ENCODE data around the gene PIGS.
"Not testable (repeated sequence)": the region's sequence is repeated elsewhere in the genome, so short reads cannot be mapped to it uniquely, and the experiment has no call there.

The PIGS gene

DNA sequence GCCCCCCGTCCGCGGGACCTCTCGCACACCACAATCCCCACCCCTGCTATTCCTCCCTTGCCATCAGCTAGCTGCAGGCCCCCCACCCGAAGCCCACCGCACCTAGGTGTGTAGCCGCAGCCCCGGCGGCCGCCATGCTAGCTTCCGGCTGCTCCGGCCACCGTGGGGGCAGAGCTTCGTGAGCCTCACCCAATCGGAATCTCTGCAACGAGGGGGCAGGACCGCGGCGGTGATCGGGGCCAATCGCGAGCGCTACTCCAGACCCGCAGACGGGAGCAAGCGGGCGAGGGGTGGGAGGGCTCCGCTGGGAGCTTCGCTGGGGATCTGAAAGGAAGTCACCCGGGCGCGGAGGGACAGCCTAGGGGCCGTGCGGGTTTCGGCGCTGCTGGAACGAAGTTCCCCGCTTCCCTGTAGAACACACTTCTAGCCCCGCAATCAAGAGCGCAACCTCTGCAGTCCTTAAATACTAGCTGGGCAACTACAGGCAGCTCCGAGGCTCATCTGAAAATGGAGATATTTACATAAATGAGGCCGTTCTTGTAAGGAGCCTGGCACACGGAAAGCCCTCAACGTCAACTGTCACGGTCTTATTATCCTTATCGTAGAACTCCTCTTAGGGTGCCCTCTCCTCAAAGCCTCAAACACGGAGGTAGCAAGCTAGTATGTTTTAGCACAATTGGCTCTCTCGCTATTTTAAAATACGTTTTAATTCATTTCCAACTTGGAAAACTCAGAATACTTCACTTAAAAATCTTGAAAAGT, at the start of gene PIGS:
Gene PIGS, minus strand, starts transcription at position 164 of the 762 bp plus-strand sequence. Its CDS starts 28 bp downstream, at position 136.
- DNase-seq, result peak; percentile 44 to 98 (median 93)

DNA sequence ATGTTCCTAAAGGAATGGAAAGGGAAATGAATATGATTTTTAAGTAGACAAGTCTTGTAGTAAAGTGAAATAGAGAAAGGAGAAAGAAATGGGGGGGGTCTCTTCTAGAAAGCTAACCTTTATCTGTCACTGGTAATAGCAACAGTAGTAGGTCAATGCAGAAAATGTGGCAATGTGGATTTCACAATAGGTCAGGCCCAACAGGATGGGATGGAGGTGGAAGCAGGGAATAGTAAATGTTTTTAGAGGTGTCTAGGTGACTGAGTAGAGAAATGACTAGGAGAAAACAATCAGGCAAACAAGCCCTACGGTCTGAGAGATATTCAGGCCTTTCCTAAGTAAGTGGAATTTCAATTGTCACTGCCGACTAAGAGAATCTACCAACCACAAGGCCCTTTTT, 48.7 kb upstream of the PIGS start:
- no peak for DNase-seq

DNA sequence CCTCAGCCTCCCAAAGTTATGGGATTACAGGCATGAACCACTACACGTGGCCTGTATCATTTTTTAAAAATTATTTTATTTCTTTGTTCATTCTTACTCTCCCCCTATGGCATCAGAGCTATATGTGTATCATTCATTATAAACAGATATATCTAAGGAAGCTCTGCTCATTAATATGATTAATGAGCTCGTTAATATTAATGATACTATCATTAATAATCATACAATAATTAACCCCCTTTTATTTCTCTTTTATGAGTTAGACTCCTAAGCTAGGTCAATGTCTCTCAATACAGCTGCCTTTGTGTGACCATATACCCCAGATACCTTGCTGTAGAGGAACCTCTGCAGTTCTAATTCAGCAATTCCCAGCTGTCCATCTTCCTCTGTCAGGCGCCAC, 47.1 kb upstream of the PIGS start:
- no peak for DNase-seq

DNA sequence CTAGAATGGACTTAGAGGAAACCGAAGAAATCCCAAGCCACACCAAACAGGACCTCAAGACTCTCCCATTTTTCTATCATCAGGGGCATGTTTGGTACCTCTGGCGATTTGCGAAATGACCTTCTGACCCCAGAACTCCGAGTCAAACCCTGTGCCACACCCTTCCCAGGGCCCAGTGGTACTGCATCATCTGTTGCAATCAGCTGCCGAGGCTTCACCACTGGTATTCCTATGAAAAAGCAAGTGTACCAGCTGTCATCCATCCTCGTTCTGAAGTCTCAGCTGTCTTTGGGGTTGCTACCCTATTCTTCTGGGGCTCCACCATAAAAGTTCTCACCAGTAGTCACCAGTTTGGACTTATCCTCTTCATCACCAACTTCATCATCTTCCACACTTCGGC, 45.0 kb upstream of the PIGS start:
- no peak for DNase-seq

DNA sequence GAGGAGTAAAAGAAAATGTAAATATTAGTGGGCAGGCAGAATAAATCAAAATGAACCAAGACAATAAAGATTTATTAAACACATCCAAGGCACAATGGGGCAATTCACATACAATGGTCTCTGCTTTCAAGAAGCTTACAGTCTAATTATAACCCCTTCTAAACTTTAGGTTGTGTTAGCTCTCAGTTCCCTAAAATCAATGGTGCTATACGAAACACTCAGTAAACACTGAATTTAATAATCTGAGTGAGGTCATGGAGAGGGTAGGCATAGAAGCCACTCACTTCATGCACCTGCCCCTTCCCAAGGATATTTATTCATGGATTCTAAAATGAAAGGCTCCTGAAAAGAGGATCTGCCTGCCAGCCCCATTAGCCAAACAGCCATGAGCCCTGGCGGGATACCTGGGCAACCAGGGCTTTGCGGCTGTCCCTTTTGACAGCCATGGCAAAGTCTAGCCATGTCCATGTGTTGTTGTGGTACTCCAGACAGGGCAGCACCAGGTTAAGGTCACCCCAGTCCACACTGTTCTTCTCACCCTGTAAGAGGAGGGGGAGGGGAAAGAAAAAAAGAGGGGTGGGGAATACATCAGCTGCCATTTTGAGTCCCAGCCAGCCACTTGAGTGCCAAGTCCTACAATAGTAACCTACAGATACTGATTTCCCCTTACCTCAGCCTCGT, 44.1 kb upstream of the PIGS start:
- DNase-seq, result no peak

DNA sequence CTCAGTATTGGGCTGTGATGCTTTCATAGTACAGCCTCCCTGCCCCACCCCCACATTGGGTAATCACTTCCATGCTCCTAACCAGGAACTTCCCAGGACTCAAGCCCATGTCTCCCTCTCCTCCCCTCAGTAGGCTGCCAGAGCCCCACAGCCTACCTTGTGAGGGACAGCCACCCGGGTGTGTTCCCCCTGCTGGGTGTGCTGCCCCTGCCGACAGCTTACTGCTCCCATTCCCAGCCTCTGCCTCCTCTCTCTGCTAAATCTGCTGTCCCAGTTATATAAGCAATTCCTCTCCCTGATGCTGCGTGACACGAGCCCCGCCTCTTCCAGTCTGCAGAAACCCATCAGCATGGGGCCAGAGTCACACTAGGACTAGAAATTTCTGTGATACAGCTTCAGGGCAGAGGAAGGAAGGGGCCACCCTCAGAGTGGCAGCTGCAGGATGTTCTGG, 42.6 kb upstream of the PIGS start, which contains the start of gene RSKR:
Gene RSKR, minus strand, starts transcription at position 255 of the 451 bp plus-strand sequence. Its CDS starts 24 bp downstream, at position 231.
- DNase-seq, result peak in 24 of 51 donors; percentile 1 to 65 (median 14)

DNA sequence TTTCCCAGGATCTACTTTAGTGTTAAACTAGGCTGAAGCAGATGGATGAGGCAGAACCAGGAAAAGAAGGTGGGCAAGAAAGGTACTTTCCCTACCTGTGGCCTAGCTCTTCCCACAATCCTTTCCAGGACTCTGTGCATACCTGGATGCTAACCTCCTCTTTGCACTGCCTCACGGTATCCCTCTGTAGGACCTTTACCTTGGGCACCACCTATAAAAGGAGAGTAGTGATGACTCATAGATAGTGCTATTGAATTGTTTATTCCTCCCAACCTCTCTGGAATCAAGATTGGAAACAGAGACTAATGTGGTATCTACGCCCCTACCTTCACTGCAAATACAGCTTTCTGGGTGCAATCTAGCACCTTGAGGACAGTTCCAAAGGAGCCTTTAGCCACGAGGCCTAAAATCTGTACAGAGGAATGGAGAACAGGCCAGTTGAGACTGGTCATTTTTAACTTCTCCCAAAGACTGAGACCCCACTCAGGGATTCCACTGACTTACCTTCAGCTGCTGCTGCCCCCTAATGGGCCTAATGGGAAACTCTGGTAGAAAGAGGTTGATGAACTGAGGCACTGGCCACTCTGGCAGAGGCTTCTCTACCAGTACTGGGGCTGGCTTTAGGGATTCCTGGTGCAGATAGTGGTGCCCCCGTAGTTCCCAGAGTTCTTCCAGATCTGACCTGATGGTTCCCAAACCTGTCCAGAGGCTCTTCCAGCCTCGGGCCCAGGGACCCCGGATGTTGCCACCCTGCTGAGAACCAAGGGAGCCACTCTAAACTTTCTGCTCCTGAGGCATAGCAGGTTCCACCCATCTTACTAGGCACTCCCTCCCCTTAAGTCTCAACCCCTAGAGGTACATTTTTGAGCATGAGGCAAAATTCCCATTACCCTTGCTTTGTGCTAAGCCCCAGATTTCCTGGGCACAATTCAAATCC, 41.9 kb upstream of the PIGS start:
- peak in 20 of 51 donors; percentile 1 to 51 (median 16) for DNase-seq

DNA sequence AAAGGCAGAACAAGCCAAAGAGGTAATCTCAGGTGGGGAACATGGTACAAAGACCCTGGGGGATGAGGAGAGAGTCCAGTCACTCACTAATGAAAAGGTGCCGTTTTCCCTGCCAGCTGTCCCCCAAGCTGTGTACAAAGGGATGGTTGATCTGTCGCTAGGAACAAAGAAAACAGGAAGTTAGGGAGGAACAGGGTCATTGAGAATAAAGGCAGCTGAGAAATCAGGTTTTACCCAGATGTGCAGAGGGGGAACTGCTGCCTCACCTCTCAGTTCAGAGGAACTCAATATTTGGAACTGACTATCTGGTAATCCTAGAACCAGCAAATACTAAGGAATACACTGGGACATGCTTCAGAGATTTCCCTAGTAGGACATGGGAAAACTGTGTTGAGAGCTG, 41.2 kb upstream of the PIGS start:
- no peak for DNase-seq

DNA sequence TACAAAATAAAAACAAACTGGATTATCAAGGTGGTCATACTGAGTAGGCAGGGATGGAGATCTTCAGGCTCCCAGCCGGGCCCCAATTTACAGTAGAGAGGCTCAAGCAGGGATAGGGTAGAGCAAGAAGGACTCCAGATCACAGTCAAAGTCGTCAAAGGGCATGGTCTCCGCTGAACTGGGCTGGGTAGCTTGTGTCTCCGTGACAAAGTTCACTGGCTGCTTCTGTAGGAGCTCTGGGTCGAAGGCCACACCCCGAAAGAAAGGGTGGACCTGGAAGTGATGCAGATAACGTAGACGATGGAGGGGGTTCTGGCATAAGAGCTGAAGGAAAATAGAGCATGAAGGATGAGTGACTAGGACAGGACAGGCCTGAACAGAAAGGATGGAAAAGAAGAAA, 39.1 kb upstream of the PIGS start:
- DNase-seq, result no peak

DNA sequence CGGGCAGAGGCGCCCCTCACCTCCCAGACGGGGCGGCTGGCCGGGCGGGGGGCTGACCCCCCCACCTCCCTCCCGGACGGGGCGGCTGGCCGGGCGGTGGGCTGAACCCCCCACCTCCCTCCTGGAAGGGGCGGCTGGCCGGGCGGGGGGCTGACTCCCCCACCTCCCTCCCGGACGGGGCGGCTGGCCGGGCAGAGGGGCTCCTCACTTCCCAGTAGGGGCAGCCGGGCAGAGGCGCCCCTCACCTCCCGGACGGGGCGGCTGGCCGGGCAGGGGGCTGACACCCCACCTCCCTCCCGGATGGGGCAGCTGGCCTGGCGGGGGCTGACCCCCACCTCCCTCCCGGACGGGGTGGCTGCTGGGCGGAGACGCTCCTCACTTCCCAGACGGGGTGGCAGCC, 32.7 kb upstream of the PIGS start:
- not testable (repeated sequence) for DNase-seq

DNA sequence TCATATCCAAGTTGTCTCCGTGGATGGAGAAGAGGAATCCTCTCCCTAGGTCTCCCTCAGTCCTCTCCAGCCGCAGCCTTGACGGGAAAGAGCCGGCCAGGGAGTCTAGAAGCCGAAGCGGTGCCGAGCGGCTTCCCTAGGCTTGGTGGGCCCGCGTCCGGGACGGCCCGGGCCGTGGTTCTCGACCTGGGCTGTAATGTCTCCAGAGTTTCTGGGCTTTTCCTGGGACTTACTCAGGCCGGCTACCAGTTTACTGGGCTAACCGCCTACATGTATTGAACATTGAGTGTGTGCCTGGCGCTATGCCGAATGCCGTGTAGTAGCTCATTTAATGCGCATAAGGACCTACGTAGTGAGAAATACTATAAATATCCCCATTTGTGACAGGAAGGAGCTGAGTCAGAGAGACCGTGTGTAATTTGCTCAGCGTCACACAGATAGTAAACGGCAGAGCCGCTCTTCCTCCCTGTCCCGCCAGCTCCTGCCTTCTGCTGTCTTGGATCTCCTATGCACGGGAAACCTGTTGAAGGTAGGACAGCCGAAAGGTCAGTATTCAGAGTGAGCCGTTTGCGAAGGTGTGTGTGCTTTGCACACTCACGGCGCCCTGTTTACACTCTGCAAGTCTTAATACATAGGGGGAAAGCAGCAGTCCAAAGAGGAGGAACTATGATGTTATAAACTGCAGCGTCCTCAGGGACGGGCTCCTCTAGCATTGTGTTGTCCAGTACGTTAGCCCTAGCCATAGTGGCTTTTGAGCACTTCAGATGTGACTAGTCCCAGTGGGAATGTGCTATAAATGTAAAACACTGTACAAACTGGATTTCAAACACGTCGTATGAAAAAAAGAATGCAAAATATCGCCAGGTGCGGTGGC, 28.2 kb upstream of the PIGS start:
- DNase-seq, result peak in 24 of 51 donors; percentile 8 to 80 (median 37)

DNA sequence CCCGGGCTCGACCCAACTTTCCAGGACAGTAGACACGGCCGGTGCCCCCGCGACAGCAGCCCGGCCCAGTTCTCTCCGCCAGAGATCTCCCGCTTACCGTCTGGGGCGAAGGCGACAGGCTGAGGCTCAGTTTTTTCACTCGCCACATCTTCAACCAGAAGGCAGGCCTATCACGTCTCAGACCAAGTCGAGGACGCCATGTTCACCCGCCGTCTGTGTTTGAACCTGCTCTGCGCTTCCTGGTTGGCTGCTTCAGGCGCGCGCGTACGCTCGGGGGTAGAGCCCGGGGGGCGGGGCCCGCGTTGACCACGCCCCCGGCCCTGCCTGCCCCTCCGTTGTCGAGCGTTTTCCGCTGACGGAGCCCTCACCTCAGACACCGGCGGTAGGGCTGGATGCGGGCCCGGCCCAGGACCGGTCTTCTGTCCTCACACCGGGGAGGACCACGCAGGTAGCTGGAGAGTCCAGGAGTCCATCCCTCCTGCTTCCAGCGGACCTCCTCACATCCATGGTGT, 27.5 kb upstream of the PIGS start, which contains the start of gene SPAG5:
Gene SPAG5, minus strand, starts transcription at position 227 of the 512 bp plus-strand sequence. Its CDS starts 79 bp downstream, at position 148.
- DNase-seq, result peak in 50 of 51 donors; percentile 27 to 92 (median 82)

DNA sequence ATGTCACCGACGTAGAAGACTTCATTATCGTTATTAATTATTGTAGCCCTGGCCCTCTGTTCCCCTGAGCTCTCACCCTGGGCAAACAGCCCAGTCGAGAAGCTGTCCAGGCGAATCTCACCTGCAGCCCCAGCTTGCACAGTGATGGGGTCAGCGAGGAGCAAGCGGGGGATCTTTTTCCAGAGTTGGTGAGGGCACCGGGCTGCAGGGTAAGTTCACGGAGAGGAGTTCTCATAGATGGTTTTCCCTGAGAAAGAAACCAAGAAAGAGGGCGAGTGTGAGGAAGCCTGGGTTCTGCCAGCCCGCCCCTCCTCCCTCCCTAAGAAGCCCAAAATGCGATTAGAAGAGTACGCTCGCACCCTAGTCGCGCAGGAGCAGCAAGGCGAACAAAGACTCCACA, 27.1 kb upstream of the PIGS start:
- no peak for DNase-seq

DNA sequence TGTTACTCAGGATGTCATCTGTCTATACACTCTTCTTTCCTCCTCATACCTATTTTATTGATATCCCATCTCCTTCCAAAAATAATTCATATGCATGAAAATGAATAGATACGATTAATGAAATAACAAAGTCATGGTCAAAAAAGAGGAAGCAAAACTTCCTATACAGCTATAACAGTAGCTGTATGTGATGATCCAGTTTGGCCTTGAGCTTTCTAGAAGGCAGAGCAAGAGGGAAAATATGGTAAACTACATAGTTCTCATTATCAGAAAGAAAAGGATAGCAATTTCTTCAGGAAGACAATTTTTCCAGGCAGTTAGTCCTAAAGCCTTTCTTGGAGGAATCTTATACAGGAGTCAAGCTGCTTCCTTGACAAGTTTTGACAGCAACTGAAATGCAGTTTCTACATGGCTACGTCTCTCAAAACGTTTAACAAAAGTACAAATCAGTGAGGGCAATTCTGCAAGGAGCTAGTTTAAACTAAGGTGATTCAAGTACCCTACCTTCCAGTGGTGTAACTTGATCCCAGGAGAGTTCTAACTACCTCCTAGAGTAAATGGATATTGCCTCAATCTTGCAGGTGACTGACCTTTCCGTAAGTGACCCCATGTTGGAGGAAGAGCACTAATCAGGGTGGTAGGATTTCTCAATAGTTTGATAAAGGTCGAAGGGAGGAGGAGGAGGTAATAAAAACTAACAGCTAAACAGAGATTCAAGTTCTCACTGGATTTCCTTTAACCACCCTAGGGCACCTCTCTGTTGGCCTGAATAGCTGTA, 26.5 kb upstream of the PIGS start:
- DNase-seq, result no peak

DNA sequence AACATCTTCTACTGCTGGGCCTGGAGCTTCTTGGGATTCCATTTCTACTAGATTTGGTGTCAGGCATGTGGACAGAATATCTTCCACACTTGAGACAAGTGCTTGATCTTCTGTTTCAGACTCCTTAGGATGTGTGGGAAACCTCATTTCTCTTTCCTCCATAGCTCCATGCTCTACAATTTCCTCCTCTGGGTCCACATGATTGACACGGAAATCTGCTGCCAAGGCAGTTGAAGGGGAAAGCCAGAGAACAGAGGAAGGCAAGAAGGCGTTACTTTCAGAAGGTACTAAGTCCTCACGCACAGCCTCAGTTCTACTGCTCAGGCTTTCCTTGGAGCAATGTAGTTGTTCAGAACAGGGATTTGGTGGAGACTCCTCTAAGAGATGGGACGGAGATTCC, 20.9 kb upstream of the PIGS start:
- no peak for DNase-seq

DNA sequence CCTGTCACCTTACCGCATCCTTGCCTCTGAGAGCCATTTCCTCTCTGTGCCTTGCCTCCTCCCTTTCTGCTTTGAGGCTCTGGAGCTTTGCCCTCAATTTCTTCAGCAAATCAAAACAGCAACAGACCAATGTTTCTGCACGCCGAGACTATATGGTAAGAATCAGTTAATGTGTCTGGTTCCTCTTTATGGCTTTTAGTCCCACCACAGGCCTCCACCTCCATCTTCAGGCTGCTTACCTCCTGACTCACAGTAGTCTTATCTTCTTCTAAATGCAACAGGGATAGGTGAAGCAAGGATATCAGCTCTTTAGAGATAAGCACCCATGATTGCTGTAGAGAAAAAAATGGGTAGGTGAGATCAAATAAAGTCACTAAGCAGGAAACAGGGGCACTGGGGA, 14.5 kb upstream of the PIGS start:
- no peak for DNase-seq

DNA sequence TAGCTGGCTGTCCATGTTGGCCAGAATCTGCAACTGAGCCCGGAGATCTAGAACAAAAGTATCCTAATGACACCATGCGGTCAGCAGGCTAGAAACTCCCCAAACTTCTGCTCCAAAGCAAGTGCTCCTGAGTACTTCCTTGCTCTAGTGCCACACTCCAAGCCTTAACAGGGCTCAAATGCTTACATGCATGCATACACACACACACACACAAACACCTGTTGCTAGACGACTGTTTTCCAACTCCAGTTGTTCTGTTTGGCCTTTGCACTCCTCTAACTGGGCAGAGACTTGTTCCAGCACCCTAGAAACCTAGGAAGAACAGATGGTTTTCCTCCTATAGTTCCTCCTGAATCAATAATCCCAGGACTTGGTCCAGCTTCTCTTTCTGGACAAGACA, 13.1 kb upstream of the PIGS start:
- DNase-seq, result no peak

DNA sequence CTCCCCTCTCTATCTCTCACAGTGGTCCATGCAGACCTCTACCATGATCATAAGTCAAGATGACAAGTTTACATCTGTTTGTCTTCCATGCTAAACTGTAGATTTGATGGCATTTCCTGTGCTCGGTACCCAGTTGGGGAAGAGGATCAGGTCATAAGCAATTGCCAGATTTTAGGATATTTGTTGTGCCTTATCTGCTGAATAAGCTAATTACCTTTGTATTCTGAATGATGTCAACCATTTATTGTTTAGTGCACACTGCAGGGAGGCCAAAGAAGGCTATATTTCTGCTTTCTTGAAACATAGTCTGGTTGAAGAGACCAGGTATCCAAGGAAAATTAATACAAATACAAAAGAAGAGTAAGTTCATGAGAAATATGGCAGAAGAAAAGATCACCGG, 11.2 kb upstream of the PIGS start:
- no peak for DNase-seq

DNA sequence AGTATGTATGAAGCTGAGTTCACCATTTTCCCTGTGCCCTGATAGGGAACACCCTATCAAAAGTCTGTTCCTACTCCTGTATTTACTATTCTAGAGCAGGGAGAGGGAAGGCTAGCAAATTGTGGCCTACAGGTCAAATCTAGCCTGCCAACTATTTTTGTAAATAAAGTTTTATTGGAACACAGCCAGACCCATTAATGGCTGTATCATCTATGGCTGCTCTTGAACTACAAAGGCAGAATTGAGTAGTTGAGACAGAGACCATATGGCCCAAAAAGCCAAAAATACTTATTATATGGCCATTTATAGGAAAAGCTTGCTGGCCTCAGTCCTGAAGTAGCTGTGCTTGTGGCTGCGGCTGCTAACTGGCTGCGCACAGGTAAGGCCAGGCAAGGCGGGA, 9.6 kb upstream of the PIGS start:
- DNase-seq, result no peak
